Head of caudate nucleus (tissue), 42 donors: ENCODE results near the gene OXSR1.

Experiments used
- DNase-seq, 42 donors: peaks; one replicate each; pipeline versions ENCODE4 v3.0.0 to v3.0.0-alpha.2; 2020 to 2021; ENCODE audit warnings: mixed read lengths in 7 of 42
- intact Hi-C: fragments of 100-400 bp; cut with DNase I; formaldehyde crosslinking; loops from one replicate; pipeline ENCODE4 v1.15.0; 2022

The OXSR1 gene

GRCh38 chr3:38139191-38139590, 26.1 kb upstream of the OXSR1 start:
- peak in 7 of 42 donors; percentile 8 to 56 (median 26) for DNase-seq
- intact Hi-C loops: loop anchor here (10.0 kb wide), 2 partner anchors 316 to 346 kb away; partner anchors contain the start of gene ACVR2B

DNA sequence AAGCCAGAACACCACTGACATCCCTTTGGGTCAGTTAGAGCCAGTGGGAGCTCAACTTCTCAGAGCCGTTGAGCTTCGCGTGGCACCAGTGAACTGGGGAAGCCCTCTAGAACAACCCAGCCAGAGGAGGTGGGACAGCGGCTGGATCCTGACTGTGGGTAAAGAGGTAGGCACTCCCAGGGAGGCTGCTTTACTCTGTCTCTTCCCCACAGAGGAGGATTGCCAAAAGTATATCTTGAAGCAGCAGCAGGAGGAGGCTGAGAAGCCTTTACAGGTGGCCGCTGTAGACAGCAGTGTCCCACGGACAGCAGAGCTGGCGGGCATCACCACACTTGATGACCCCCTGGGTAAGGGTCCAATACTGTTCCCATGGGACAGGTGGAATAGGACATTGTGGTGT, 25.7 kb upstream of the OXSR1 start:
- peak in 7 of 42 donors; percentile 2 to 35 (median 23) for DNase-seq

GRCh38 chr3:38140326-38141172, 24.8 kb upstream of the OXSR1 start:
- intact Hi-C loops: no loop called here
- peak in 7 of 42 donors; percentile 5 to 34 (median 22) for DNase-seq

More for the DNA sequence above, 25.7 kb upstream of the OXSR1 start:
- intact Hi-C loops: loop anchor here (10.0 kb wide), 2 partner anchors 315 to 345 kb away; partner anchors contain the start of gene ACVR2B

GRCh38 chr3:38141173-38141951, 24.0 kb upstream of the OXSR1 start:
- DNase-seq: peak in 5 of 42 donors; percentile 3 to 34 (median 20)
- intact Hi-C loops: no loop called here

GRCh38 chr3:38141952-38142273, 23.4 kb upstream of the OXSR1 start:
- intact Hi-C loops: no loop called here
- DNase-seq: peak in 3 of 42 donors; percentile 3 to 31 (median 15)

DNA sequence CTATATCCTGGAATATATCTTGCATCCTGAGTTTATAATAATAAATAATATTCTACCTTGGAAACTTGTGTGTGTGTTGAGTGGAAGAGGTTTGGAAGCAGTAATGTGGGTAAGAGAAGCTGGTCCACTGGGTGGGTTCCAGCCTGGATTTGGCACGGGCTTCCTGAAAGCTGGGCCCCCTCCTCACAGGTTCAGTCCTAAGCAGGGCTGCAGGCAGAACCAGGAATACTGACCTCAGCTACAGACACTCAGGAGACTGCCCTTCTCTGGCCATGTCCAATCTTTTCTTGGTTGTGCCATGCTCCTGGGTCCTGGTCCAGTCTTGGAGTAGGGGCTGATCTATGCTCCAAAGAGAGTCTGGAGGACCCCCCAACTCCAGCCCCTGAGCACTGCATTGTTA, 22.4 kb upstream of the OXSR1 start:
- DNase-seq: peak in 2 of 42 donors; percentile 1 to 9
- intact Hi-C loops: no loop called here

DNA sequence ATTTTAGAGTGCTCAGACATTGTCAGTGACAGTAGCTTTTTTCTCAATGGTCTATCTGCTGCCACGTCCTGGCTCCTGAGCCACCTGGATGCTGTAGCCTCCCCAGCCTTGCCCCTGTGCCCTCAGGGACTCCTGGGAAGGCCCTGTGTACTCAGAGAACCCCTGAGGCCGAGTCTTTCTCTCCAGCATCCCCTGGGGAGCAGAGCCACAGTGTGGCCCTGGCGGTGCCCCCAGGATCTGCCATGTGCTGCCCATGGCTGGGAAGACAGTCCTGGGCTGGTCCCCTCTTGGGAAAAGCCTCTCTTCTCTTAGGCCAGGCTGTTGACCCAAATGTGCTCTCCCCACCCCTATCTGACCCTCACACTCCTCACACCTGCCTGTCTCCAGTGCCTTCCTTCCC, 21.8 kb upstream of the OXSR1 start:
- DNase-seq: peak in 3 of 42 donors; percentile 7 to 27 (median 13)
- intact Hi-C loops: no loop called here

GRCh38 chr3:38146504-38146903, 18.8 kb upstream of the OXSR1 start:
- no peak for DNase-seq
- intact Hi-C loops: no loop called here

DNA sequence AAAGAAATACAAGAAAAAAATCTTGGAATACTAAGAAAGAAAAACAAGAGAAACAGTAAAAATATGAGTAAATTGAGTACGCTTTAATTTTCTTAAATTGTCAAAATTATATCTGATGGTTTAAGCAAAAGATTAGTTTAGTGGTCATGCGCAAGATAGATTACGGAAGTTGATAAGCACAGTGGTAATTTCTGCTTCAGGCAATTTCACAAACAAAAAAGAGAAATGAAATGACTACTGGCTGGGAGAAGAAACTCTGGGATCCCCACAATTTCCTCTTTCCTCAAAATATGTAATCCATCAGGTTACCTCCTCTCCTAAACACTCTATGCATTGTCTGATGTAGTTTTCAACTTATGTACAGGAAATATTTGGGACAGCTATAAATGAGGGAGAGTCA, 17.9 kb upstream of the OXSR1 start:
- DNase-seq: no peak
- intact Hi-C loops: no loop called here

DNA sequence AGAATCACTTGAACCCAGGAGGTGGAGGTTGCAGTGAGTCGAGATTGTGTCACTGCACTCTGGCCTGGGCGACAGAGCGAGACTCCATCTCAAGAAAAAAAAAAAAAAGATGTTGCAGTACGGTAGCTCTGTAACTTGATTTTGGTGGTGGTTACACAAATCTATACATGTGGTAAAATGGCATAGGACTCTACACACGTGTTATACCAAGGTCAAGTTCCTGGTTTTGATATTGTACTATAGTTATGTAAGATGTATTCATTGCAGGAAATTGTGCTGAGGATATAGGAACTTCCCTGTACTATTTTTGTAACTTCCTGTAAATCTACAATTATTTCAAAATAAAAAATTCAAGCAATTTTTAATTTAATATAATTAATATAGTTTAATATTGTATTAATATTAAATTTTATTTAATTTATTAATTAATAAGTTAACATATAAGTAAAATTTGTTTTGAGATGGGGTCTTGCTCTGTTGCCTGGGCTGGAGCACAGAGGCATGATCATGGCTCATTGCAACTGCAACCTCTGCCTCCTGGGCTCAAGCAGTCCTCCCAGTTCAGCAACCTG, 16.9 kb upstream of the OXSR1 start:
- intact Hi-C loops: no loop called here
- peak in 1 of 42 donors; percentile 30 for DNase-seq

GRCh38 chr3:38149708-38150107, 15.6 kb upstream of the OXSR1 start:
- peak in 1 of 42 donors; percentile 22 for DNase-seq
- intact Hi-C loops: no loop called here

GRCh38 chr3:38150780-38151528, 14.4 kb upstream of the OXSR1 start:
- DNase-seq: no peak
- intact Hi-C loops: no loop called here

GRCh38 chr3:38151667-38152265, 13.6 kb upstream of the OXSR1 start:
- intact Hi-C loops: no loop called here

GRCh38 chr3:38152609-38153008, 12.7 kb upstream of the OXSR1 start:
- DNase-seq: peak in 4 of 42 donors; percentile 37 to 57 (median 48)
- intact Hi-C loops: no loop called here

More at GRCh38 chr3:38151667-38152265, 13.6 kb upstream of the OXSR1 start:
- DNase-seq: no peak

- no peak for DNase-seq
- intact Hi-C loops: no loop called here
Observed at GRCh38 chr3:38153221-38153620, 12.1 kb upstream of the OXSR1 start.

DNA sequence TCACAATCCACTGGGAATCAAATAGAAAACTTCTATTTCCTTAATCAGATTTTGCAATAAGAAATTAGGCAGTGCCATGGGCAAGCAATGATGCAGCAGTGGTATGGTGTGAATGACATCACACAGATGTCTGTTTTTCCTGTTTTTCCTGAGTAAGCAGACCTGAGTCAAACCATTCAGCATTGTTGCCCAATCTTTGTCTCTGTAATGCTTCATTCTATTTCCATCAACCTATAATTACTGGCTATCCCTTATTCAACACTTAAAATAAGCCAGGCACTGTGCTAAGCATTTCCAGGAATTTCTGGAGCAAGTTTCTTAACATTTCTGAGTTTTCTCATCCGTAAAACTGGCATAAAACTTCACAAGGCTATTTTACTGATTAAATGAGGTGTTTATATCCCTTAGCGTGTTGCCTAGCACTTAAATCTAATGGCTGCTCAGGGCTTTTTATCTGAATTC, 11.3 kb upstream of the OXSR1 start:
- intact Hi-C loops: no loop called here
- DNase-seq: no peak

GRCh38 chr3:38154625-38155255, 10.6 kb upstream of the OXSR1 start:
- intact Hi-C loops: no loop called here
- DNase-seq: no peak

DNA sequence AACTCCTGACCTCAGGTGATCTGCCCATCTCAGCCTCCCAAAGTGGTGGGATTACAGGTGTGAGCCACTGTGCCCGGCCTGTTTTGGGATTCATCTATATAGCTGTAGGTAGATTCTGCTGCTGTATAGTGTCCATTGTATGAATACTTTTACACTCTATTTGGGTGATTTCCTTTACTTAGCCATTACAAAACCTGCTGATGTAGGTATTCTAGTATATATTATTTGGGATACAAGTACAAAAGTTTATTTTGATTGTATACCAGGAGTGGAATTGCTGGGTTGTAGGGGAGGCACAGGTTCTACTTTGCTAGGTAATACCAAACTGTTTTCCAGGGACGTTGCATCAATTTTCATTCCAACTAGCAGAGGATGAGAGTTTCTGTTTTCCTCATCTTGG, 9.5 kb upstream of the OXSR1 start:
- DNase-seq: no peak
- intact Hi-C loops: no loop called here
